Measurements from ENCODE around the gene DPM2.

DPM2 gene

GRCh38 chr9:127934248-127934647, 3.4 kb downstream of the DPM2 start:
- DNase-seq: no peak

GRCh38 chr9:127931092-127931881, 6.4 kb downstream of the DPM2 start:
- DNase-seq: no peak

- DNase-seq: peak; percentile 91
Measured at GRCh38 chr9:127930231-127931091, 7.2 kb downstream of the DPM2 start, which contains the start of gene PIP5KL1. PIP5KL1 (minus strand) TSS chr9:127930777; CDS start chr9:127930752, 25 bp downstream.

- DNase-seq: no peak
Measured at GRCh38 chr9:127929625-127929979, 8.1 kb downstream of the DPM2 start.

- DNase-seq: no peak
Measured at GRCh38 chr9:127928676-127929624, 8.7 kb downstream of the DPM2 start.

GRCh38 chr9:127927988-127928675, 9.5 kb downstream of the DPM2 start:
- no peak for DNase-seq

GRCh38 chr9:127927201-127927987, 10.3 kb downstream of the DPM2 start:
- peak; percentile 89 for DNase-seq

GRCh38 chr9:127926906-127927200, 10.8 kb downstream of the DPM2 start:
- no peak for DNase-seq

- no peak for DNase-seq
Measured at GRCh38 chr9:127925959-127926905, 11.4 kb downstream of the DPM2 start.

GRCh38 chr9:127924736-127925444, 12.8 kb downstream of the DPM2 start:
- no peak for DNase-seq

GRCh38 chr9:127923771-127924170, 13.9 kb downstream of the DPM2 start:
- no peak for DNase-seq

GRCh38 chr9:127923046-127923445, 14.6 kb downstream of the DPM2 start:
- no peak for DNase-seq

- peak; percentile 92 for DNase-seq
Measured at GRCh38 chr9:127921557-127922120, 16.0 kb downstream of the DPM2 start.

- no peak for DNase-seq
Measured at GRCh38 chr9:127920794-127921193, 16.9 kb downstream of the DPM2 start.

GRCh38 chr9:127919253-127919815, 18.3 kb downstream of the DPM2 start:
- DNase-seq: no peak

GRCh38 chr9:127918183-127919107, 19.2 kb downstream of the DPM2 start:
- no peak for DNase-seq

GRCh38 chr9:127917603-127918002, 20.1 kb downstream of the DPM2 start:
- DNase-seq: no peak

Data from activated effector memory CD4-positive, alpha-beta T cell treated with anti-CD3 and anti-CD28 coated beads, Interleukin-2, amount 50 U/mL, for 16 hours (primary cell).